HepG2 (cell line): Measurements from ENCODE around the gene FAS. TPM values are rescaled to one million over a fixed set of nuclear protein-coding genes. Genes with fewer than 3 reads are reported as not detected.

Experiments
- BRD4 ChIP-seq: sonication (generic); formaldehyde crosslinking; IDR thresholded peaks from 2 replicates; pipeline ENCODE4 v1.4.0; 2020; ENCODE audit warnings: missing genetic modification reagents
- KDM6A ChIP-seq: IDR thresholded peaks from 2 replicates; pipeline ENCODE4 v1.6.1; 2016; ENCODE audit warnings: low read depth
- KIAA2018 ChIP-seq: sonication (generic); formaldehyde crosslinking; IDR thresholded peaks from 2 replicates; pipeline ENCODE4 v1.5.0; 2020; ENCODE audit warnings: mild to moderate bottlenecking, missing genetic modification reagents, borderline replicate concordance
- KLF12 ChIP-seq: sonication (generic); formaldehyde crosslinking; IDR thresholded peaks from 2 replicates; pipeline ENCODE4 v1.4.0; 2020; ENCODE audit warnings: missing genetic modification reagents, borderline replicate concordance
- MNT ChIP-seq: fragments of 450-650 bp; IDR thresholded peaks from 2 replicates; pipeline ENCODE4 v1.6.1; 2016
- PHF8 ChIP-seq: sonication (generic); formaldehyde crosslinking; IDR thresholded peaks from 2 replicates; pipeline ENCODE4 v1.5.0; 2020; ENCODE audit warnings: missing genetic modification reagents
- TAF1 ChIP-seq: sonication (generic); formaldehyde crosslinking; IDR thresholded peaks from 2 replicates; pipeline ENCODE4 v1.4.0; 2020; ENCODE audit warnings: missing genetic modification reagents
- TCF7 ChIP-seq: sonication (generic); IDR thresholded peaks from 2 replicates; pipeline ENCODE4 v1.6.1; 2016; ENCODE audit warnings: antibody characterized with exemption, low read depth
- ZFAT ChIP-seq: sonication (generic); formaldehyde crosslinking; conservative IDR thresholded peaks from 2 replicates; pipeline ENCODE4 v1.8.1; 2023; ENCODE audit warnings: missing genetic modification reagents, inconsistent platforms
- ZNF569 ChIP-seq: sonication (generic); formaldehyde crosslinking; IDR thresholded peaks from 2 replicates; pipeline ENCODE4 v1.5.0; 2020; ENCODE audit warnings: mild to moderate bottlenecking, missing genetic modification reagents, moderate library complexity, borderline replicate concordance
- ZNF792 ChIP-seq: IDR thresholded peaks from 2 replicates; pipeline ENCODE4 v1.6.1; 2016
- polyA plus RNA-seq, 8 experiments: library from polyadenylated mRNA; depleted of rRNA in 3 of 8; stranded (reverse) in 7 of 8; unstranded in 1 of 8; fragments of >200 nt; fragmentation: Illumina TruSeq in 4 of 8; extraction: Trizol in 4 of 8; gene quantifications; 2 replicates each; pipeline versions ENCODE4 v1.2.1 to v1.2.3, GENCODE V29; 2011 to 2016; ENCODE audit warnings: low read depth in 4 of 8, missing spikeins in 1 of 8, mixed read lengths in 1 of 8; ENCODE audit not compliant: insufficient read depth in 1 of 8
- total RNA-seq, 5 experiments: library from RNA; depleted of rRNA; stranded (reverse); fragments of >200 nt; fragmentation: Illumina TruSeq; extraction: Trizol; gene quantifications; 2 replicates each; pipeline ENCODE4 v1.2.3, GENCODE V29; 2016; ENCODE audit warnings: low read depth in 1 of 5
- TF ChIP-seq, protein P1 (sequence below): sonication (generic); formaldehyde crosslinking; IDR thresholded peaks from 2 replicates; pipeline ENCODE4 v1.8.1; 2023; ENCODE audit warnings: mild to moderate bottlenecking, moderate library complexity, missing genetic modification reagents
- TF ChIP-seq, protein P2 (sequence below): sonication (generic); formaldehyde crosslinking; IDR thresholded peaks from 2 replicates; pipeline ENCODE4 v1.8.0; 2022; ENCODE audit warnings: missing genetic modification reagents, mild to moderate bottlenecking, borderline replicate concordance
- TF ChIP-seq, protein P3 (sequence below): sonication (generic); formaldehyde crosslinking; IDR thresholded peaks from 2 replicates; pipeline ENCODE4 v1.4.0; 2020; ENCODE audit warnings: missing genetic modification reagents; ENCODE audit errors: not compliant biosample characterization

Gene FAS
- total and polyA plus RNA-seq, 2 of the 13 experiments (the other 11 are each of a cell fraction or from before 2014, with no cell fraction given): 5.9 to 17.9 TPM

GRCh38 chr10:88991161-88991898 is 732 bp downstream of the FAS start (continued):
- TF ChIP-seq, protein P1, sequence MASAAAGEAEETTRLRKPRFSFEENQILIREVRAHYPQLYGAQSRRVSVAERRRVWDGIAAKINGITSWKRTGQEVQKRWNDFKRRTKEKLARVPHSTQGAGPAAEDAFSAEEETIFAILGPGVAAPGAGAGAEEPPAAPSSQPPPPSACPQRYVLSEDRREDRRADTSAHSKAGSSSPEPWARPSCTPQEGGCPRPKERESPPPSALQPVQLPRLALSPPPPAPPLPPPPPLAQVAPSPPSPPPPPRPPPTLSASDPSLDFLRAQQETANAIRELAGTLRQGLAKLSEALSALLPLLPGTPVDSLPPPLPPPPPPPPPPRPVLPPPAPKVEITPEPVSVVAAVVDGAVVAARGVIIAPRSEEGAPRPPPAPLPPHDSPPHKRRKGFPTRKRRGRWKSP (CRISPR knock-in tag): no peak
- TF ChIP-seq KIAA2018 (CRISPR knock-in tag) (no peak), MNT (no peak), ZNF792 (CRISPR knock-in tag) (no peak), ZFAT (0 out of 2 replicates have a peak, but pooled peaks have one; percentile 55), TAF1 (CRISPR knock-in tag) (peak; percentile 40; the same call in 1 of the 2 replicates), PHF8 (peak; percentile 71; the same call in 1 of the 2 replicates), TCF7 (no peak), KDM6A (CRISPR knock-in tag) (no peak), BRD4 (CRISPR knock-in tag) (0 out of 2 replicates have a peak, but pooled peaks have one; percentile 34), ZNF569 (CRISPR knock-in tag) (no peak), KLF12 (no peak; the same call in 1 of the 2 replicates)
- TF ChIP-seq, protein P2, sequence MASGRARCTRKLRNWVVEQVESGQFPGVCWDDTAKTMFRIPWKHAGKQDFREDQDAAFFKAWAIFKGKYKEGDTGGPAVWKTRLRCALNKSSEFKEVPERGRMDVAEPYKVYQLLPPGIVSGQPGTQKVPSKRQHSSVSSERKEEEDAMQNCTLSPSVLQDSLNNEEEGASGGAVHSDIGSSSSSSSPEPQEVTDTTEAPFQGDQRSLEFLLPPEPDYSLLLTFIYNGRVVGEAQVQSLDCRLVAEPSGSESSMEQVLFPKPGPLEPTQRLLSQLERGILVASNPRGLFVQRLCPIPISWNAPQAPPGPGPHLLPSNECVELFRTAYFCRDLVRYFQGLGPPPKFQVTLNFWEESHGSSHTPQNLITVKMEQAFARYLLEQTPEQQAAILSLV: peak; percentile 20; the same call in 1 of the 2 replicates
- TF ChIP-seq, protein P3, sequence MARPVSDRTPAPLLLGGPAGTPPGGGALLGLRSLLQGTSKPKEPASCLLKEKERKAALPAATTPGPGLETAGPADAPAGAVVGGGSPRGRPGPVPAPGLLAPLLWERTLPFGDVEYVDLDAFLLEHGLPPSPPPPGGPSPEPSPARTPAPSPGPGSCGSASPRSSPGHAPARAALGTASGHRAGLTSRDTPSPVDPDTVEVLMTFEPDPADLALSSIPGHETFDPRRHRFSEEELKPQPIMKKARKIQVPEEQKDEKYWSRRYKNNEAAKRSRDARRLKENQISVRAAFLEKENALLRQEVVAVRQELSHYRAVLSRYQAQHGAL (CRISPR knock-in tag): no peak
